Uterine smooth muscle cell (primary cell): ENCODE results near the gene DMRT1. TPM values are rescaled to one million over a fixed set of nuclear protein-coding genes. Genes with fewer than 3 reads are reported as not detected.

ENCODE experiments used
- total RNA-seq: library from RNA; depleted of rRNA; stranded (reverse); fragments of >200 nt; gene quantifications from 2 replicates; pipeline ENCODE4 v1.2.3, GENCODE V29; 2014

The DMRT1 gene
- total RNA-seq = not detected in 2 replicates

DNA sequence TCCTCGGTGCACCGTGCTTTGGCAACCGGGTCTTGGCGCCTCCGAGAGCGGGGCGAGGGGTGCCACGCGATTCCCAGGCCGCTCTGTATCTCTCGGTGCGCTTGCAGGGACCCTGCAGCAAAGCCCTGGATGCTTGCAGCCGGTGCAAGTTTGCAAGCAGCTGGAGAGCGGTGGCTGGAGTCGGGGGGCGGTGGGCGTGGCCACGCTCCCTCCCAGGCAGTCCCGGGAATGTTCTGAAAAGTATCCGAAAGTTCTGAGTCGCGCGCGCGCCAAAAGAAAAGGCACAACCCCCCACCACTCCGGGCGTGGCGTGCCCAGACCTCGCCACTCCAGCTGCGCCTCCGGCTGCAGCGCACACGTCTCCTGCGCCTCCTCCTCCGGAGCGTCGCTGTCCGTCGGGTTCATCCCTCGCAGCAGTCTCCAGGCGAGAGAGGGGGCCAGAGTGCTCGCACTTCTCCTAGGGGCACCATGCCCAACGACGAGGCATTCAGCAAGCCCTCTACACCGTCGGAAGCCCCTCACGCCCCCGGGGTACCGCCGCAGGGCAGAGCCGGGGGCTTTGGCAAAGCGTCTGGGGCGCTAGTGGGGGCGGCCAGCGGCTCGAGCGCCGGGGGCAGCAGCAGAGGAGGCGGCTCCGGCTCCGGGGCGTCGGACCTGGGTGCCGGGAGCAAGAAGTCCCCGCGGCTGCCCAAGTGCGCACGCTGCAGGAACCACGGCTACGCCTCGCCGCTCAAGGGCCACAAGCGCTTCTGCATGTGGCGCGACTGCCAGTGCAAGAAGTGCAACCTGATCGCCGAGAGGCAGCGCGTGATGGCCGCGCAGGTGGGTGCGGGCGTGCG lies at the start of gene DMRT1:
Gene DMRT1 (plus strand): TSS at position 327 of the 839 bp plus-strand sequence. CDS start 142 bp downstream, at position 469.

DNA sequence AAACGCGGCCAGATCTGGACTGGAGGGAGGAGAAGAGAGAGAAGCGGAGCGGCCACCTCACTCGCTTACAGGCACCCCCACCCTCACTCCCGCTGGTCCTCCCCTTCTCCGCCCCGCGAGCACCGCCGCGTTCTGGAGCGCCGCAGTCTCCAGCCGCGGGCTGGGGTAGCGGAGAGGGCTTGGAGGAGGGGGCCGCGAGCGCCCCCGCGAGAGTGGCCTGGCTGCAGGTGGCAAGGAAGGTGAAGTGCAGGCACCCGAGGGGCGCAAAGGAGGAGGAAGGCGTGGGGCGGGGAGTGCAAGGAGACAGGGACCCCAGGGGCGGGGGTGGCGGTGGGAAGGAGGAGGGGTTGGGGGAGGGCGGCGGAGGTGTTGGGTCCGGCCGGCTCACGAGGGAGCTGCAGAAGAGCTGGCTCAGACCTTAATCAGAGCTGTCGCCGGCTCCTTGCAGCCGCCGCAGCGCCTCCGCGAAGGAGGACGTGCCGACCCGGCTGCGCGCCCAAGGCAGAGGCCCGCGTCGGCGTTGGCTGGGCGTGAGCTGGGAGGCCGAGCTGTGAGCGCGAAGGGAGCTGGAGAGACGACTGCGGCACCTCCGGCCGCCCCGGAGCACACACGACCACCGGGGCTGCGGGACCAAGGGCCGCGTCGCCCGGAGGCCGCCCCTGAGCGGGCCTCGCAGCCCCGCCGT lies 134.9 kb downstream of the DMRT1 start, which contains the start of gene DMRT3:
Gene DMRT3 (plus strand): TSS at position 398 of the 685 bp plus-strand sequence. CDS start 347 bp downstream, outside the sequence.

Other genes starting within 250 kb of the DMRT1 start
- not detected in 2 replicates for gene DMRT3, start 135.0 kb downstream of the DMRT1 start, total RNA-seq
- 0.62 and 1.8 TPM in 2 replicates for gene DMRT2, start 208.7 kb downstream of the DMRT1 start, total RNA-seq